ENCODE data around the gene BMI1.
"Not testable (repeated sequence)": the region's sequence is repeated elsewhere in the genome, so short reads cannot be mapped to it uniquely, and the experiment has no call there.

The BMI1 gene

DNA sequence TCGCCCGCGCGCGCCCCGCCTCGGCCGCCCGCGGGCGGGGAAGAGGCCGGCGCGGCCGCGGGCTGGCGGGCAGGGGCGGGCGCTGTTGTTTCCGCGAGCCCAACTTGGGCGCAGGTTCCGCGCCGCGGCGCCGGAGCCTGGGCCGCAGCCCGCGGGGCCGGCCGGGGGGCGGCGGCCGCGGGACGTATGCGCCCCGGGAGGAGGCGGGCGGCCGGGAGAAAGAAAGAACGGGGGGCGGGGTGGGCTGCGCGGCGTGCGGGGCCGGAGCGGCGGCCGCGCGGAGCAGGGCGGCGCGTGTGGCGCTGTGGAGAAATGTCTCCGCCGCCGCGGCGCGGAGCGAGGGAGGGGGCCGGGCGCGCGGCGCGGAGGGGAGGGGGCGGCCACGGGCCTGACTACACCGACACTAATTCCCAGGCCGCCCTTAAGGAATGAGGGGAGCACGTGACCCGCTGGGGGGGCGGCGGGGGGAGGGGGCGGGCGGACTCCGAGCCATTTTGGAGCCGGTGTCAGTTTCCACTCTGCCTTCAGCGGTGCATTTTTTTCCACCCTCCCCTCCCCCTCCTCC lies at the start of gene BMI1:
BMI1 (plus strand) TSS at position 509 of the 565 bp plus-strand sequence. CDS start 5,351 bp downstream, outside the sequence.
- peak; percentile 65 for DNase-seq (ENCODE audit: low read depth)

DNA sequence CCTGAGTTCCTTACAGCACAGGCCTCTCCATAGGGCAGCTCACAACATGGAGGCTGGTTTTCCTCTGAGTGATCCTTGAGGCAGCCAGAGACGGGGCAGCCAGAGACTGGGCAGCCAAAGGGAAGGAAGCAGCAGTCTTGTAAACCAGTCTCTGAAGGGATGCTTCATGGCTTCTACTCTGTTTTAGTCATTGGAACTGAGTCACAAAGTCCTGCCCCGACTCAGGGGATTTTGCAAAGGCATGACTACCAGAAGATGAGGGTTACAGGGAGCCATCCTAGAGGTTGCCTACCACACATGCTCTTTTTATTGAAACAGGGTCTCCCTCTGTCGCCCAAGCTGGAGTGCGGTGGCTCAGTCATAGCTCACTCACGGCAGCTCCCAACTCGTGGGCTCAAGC lies 49.1 kb upstream of the BMI1 start:
- DNase-seq (ENCODE audit: low read depth), result no peak

DNA sequence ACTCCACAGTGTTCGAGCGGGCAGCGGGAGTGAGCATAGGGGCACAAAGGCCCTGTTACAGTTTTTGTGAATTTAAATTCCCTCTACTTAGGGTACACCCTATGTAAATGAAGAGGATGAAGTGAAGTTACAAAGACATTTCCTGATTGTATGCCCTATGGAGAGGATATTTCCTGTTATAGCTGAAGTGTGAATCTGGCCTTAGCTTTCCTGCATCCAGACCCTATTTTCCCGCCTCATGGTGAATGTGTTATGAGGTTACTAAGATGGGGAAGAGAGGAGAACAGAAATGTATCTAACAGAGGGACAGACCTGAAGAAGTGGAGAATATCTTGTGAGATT lies 42.5 kb upstream of the BMI1 start:
- DNase-seq (ENCODE audit: low read depth), result no peak

DNA sequence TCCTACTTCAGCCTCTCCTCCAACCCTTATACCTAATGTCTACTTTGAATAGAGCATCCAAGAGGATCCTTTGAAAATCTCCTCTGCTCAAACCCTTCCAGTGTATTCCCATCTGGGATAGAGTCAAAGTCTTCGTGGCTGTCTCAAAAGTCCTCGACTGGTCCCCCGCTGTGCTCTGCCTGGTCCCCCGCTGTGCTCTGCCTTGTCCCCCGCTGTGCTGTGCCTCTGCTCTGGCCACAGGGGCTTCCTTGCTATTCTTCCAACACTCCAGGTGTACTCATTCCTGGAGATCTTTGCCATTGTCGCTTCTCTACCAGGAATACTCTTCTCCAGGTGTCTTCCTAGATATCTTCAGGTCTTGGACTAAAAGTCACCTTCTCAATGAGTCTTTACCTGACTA lies 40.8 kb upstream of the BMI1 start:
- DNase-seq (ENCODE audit: low read depth), result no peak

DNA sequence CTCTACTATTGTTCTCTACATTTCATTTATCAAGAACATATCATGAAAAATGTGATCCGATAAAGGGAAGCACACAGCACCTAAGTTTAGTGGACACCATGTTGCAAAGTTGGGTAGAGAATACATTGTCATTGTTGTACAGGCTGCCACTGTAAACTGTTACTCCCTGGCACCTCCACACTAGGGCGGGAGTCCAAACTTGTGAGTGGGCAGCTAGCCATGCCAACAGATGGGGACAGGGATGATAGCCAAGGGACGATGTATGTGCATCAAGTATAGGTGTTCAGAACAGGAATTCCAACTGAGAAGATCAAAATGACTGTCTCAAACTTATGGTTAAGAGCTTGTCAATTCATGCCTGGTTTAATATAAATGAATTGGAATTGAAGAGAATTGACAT lies 35.8 kb upstream of the BMI1 start:
- no peak for DNase-seq (ENCODE audit: low read depth)

DNA sequence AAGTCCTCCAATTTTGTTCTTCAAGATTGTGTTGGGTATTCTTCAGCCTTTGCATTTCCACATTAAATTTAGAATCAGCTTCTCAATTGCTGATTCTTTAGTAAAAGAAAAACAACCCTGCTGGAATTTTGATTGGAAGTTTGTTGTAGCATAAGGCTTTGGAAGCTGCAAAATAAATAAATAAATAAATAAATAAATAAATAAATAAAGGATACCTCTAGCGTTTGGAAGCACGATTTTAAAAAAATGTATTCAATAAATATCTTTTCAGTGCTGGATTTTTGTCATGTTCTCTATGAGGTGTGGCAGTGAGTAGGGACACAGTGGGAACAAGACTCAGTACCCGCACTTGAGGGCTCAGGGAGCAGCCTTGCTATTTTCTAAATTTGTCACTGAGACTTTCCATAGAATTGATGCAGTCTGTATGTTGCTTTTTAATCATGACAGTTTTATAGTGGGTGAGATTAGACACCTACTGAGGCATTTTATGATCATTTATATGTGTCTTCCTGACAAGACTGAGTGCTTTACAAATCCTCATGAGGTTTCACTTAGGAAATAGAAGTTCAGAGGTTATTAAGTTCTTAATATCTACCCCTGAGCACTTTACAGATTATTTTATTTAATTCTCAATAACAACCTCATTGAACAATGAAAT lies 27.0 kb upstream of the BMI1 start:
- no peak for DNase-seq (ENCODE audit: low read depth)

DNA sequence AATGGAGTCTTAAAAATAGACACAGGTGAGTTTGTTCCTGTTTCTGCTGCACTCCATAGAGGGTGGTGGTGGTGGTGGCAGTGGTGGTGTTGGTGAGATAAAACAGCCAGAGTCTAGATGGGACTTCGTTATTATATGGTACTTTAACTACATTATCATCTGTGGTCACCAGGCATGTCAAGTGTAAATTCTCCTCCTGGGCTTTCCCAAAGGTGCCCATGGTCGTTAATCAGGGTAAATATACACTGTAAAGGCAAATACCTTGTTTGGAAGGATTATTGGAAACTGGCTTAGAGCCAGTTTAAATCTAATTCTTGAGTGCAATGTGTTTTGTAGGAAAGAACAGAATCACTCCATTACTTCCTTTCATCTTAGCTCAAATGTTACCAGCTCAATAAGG lies 26.2 kb upstream of the BMI1 start:
- no peak for DNase-seq (ENCODE audit: low read depth)

DNA sequence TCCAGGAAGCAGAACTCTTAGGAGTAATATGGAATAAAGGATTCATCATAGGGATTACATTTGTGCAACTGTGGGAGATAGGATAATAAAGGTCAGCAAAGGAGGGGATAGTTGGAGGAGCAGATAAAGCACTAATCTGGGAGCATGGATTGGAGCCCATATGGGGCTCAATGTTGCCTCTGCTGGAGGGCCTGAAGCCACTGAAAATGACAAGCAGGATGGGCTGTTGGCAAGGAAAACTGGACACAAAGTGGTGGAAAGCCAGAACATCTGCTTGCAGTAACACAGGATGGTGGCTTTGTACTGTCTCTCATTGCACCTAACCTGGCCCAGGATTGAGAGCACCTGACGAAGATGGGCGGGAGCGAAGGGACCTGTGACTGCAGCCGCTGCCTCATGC lies 19.7 kb upstream of the BMI1 start:
- no peak for DNase-seq (ENCODE audit: low read depth)

DNA sequence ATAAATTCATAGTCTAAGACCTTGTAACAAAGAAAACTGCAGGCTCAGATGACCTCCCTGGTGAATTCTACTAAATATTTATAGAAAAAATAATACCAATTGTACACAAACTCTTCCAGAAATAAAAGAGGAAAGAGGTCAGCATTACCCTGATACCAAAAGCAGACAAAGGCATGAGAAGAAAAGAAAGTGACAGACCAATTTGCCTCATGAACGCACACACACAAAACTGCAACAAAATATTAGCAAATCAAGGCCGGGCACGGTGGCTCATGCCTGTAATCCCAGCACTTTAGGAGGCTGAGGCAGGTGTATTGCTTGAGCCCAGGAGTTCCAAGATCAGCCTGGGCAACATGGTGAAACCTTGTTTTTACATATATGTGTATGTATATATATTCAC lies 17.4 kb upstream of the BMI1 start:
- no peak for DNase-seq (ENCODE audit: low read depth)

DNA sequence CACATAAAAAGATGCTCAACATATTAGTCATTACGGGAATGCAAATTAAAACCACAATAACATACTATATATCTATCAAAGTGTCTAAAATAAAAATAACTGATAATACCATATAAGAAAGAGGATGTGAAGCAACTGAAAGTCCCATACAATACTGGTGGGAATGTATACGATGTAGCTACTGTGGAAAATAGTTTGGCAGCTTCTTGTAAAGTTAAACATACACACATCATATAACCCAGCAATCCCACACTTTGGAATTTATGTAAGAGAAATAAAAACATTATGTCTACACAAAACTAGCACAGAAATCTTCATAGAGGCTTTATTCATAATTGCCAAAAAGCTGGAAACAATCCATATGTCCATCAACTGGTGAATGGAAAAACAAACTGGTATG lies 15.2 kb upstream of the BMI1 start:
- DNase-seq (ENCODE audit: low read depth), result no peak

DNA sequence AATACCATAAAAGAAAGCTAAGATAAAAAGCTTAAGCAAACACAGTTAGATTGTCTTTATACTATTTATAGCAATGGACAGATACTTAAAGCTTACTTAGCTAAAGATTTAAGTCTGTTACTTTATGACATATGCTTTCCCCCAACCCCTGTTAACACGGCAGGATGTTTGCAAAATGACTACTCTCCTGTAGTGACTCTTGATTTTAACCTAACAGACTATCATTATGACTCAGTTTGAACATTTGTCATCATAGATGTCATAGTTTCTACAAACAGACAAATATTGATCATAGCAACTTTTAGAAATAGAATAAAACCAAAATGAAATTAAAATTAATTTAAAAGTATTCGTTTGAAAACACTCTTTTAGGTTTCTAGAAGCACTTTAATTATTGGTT lies 12.5 kb upstream of the BMI1 start:
- no peak for DNase-seq (ENCODE audit: low read depth)

DNA sequence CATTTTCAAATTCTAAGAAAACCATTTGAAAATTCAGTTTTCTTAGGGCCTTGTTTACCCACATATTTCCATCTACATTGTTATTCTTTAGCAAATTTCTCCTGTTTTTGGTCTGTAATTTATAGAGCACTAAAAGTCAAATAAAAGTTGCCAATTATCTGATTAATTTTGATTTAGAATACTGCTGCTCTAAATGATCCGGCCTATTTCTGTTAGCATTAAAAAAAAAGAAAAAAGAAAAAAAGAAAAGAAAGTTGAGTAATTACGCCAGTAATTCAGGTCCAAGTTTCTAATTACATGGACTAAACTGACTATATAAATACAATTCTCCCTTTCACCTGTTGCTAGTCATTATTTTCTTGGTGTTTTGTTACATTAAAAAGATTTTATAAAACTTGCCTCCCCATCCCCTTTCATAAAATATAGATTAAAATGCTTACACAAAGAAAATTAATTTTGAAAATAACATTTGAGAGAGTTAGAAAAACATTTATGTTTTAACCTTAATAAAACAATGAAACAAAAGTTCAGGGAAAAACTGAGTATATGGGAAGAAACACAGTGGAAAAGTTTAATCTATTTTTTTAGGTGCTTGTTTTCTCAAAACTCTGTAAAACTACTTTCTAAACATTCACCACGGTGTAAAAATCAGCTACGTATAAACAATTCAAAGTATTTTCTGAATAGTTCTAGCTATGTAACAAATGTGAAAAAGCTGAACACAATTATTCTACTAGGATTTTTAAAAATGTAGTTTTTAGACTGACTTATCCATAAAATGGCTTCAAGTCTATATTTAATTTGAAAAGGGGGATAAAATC lies 11.5 kb upstream of the BMI1 start:
- DNase-seq (ENCODE audit: low read depth), result no peak

DNA sequence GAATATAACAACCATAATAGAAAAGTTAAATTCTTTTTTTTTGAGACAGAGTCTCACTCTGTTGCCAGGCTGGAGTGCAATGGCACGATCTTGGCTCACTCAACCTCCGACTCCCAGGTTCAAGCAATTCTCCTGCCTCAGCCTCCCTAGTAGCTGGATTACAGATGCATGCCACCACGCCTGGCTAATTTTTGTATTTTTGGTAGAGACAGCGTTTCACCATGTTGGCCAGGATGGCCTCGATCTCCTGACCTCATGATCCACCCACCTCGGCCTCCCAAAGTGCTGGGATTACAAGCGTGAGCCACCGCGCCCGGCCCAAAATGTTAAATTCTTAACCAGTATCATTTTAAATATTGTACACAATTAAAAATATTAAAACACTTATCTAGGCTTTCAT lies 10.9 kb upstream of the BMI1 start:
- not testable (repeated sequence) for DNase-seq (ENCODE audit: low read depth)

DNA sequence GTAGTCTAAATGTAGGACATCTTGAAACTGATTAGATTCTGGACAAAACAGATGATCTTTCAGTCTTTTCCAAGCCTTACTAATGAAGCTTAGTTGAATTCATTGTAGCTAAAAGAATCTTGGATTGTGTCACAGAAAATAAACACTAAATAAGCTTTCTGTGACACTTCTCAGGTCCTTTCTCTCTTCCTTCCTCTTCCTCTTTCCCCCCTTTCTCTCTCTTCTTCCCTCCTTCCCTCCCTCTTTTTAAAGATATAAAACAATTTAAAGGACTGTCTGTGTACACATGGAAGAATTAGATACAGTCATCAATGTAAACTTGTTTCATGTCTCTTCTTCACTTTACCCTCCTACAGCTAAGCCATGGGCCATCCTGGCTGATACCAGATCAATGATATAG lies 10.0 kb upstream of the BMI1 start:
- DNase-seq (ENCODE audit: low read depth), result no peak

DNA sequence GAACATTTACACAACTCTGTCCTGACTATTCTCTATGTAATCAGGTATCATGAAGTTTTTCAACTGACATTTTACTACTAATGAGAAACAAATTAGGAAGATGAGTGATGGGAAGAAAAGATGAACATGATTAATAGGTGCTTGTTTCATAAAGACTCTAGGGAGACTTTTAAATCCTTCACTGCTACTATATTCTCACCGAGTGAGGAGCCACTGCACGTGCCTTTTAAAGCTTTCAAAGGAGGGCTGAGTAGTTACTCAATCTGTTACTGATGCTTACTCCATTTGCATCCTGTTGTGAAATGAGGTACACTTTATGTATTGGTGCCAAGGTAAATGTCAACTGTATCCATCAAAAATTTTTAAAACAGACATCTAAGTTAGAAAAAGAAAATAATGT lies 6.0 kb upstream of the BMI1 start:
- no peak for DNase-seq (ENCODE audit: low read depth)

DNA sequence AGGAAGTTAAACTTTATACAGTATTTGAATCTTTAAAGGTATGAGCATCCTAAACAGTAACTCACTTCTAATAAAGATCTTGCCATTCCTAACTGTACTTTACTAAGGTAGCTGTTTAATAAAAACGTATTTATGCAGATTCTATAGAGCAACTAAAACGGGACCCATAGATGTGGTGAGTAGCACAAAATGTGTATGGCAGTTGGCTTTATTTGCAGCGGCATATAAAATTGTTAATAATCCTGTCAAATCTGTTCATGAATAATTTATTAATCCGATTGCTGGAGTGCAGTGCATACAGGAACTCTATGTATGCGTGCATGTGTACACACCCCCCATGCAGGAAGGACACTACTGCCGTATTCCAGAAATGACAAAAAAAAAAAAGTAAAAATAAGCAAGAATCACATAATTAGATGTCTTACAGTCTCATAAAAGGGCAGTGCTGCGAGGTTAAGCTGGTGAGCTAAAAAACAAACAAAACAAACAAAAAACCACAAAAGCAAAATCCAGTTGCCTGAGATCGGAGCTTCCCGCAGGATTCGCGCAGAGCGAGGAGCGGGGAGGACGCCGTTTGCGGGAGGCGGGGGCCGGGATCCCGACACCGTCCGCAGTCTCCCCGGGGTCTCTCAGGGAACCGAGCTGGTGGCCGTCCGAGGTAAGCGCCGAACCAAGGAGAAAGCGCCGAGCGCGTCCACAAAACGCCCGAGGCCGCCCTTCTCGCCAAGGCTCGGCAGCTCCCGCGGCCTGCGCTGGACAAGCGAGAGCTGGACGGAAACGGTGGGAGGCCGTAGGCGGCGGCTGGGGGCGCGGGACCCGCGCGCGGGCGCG lies 5.2 kb upstream of the BMI1 start:
- no peak for DNase-seq (ENCODE audit: low read depth)

DNA sequence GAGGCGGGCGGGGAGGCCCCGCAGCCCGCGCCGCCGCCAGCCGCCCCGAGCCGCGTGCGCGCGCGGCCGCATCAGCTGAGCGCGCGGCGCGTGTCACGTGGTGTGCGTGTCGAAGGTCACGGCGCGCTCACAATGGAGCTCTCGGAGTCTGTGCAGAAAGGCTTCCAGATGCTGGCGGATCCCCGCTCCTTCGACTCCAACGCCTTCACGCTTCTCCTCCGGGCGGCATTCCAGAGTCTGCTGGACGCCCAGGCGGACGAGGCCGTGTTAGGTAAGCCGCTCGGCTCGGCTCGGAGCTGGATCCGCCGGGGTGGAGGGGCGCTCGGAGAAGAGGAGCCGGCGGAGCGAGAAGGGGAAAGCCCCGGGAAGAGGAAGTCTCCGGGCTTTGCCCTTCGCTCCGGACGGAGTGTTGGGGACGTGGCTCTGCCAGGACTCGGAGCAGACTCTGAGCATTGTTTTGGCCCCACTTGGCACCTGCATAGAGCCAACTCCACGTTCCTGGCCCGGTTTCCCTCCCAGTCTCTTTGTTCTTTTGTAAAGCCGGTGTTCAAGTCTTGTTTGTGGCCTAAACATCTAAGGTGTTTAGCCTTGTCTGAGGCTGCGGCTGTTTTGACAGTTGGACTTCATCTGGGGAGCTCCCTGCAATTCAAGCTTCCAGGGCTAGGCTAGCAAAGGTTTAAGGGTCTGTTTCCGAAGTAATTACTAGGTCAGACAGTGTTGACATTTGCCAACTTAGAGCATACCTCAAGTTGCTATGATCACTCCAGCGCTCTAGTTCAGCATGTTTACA lies 4.4 kb upstream of the BMI1 start, which contains the start of gene COMMD3:
COMMD3 (plus strand) TSS at position 103 of the 790 bp plus-strand sequence; CDS start at position 133, 30 bp downstream.
- DNase-seq (ENCODE audit: low read depth), result peak; percentile 67

DNA sequence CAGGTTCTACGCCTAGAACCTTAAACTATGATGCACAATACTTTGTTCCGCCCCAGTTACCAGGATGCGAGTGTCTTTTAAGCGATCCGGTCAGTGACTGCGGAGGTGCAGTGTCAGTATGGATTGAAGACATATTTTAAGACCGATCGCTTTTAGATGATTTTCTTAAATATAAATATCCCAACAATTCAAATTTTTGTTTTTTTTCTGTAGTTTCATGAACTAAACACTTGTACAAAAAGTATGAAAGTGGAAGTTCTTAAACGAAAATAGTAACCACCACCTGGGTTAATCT lies 3.9 kb upstream of the BMI1 start:
- DNase-seq (ENCODE audit: low read depth), result no peak

DNA sequence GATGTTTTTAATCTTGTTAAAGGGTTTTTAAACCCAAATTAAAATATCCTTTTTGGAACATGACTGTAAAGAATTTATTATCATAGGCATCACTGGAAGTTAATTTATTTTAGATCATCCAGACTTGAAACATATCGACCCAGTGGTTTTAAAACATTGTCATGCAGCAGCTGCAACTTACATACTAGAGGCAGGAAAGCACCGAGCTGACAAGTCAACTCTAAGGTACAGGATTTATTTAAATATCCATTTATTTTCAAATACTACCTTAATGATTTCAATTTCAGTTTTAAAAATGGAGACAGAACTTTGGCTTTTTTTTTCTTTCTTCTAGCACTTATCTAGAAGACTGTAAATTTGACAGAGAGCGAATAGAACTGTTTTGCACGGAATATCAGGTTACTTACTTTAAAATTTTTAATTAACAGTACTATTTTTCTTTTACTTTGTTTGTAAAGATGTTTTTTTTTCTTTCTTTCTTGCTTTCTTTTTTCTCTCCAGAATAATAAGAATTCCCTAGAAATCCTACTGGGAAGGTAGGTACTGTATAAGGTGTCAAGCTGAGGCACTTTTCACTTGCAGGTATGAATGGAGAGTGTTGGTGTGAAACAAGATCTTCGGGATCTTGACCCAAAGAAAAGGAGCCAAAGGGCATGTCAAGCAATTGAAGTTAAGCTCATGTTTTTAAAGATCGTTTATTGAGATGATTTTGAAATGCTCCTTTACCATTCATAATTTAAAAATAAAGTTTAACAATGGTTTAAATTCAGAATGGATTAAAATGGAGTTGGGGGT lies 2.9 kb upstream of the BMI1 start:
- no peak for DNase-seq (ENCODE audit: low read depth)

DNA sequence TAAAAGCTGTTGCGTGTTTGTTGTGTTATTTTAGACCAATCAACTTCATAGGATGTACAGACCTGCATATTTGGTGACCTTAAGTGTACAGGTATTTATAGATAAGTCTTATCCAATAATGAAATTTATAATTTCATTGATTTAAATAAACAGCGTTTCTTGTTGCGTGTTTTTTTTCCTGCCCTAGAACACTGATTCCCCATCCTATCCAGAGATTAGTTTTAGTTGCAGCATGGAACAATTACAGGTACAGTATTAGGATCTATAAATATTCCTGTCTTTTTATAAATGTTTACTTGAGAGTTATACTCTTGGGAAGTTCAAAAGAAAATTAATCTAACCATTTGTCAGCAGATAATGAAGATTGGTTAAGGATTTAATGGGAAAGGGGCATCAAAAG lies 2.1 kb upstream of the BMI1 start:
- no peak for DNase-seq (ENCODE audit: low read depth)

DNA sequence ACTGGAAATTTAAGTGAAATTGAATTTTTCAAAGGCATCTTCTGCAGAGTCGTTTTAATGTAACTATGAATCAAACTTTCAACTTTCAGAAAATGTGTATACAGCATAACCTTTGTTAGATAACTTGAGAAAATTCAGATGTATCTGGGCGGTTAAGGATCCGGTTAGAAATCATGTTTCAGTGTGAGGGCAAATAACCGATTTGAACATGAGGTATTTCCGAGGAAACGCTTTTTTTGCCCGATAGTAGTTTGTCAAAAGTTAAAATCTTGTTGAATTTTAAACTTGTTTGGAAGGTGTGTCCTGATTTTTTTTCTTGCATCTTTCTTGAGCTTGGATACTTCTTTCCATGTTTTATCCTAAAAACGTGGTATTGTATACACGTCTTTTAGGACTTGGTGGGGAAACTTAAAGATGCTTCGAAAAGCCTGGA lies 1.3 kb upstream of the BMI1 start:
- no peak for DNase-seq (ENCODE audit: low read depth)
